GM19438 (cell line): ENCODE results near the gene PSORS1C2.

Experiments used
- ATAC-seq: cut with Tn5 transposase; IDR thresholded peaks from one replicate; pipeline ENCODE4 v1.9.1; 2021; ENCODE audit warnings: low read depth; ENCODE audit not compliant: unreplicated experiment

Gene PSORS1C2

GRCh38 chr6:31143148-31143547 is 4.3 kb upstream of the PSORS1C2 start:
- no peak for ATAC-seq

DNA sequence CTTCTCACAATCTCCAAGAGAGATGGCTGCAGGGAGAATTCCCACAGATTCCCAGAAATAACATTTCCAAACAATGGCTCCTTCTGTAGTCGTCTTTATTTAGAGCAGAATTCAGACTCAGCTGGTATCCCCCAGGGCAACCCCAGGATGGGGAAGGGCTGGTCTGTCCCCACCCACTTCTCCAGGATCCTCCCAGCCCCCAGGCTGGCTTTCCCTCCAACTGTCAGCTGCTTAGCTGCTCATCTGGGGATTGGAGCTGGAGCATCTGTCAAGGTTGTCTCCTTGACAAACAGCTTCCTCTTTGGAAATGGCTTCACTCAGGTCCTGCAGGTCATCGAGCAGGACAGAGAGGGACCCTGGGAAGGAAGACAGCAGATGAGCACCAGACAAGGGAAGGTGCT is 3.5 kb upstream of the PSORS1C2 start:
- ATAC-seq = no peak

DNA sequence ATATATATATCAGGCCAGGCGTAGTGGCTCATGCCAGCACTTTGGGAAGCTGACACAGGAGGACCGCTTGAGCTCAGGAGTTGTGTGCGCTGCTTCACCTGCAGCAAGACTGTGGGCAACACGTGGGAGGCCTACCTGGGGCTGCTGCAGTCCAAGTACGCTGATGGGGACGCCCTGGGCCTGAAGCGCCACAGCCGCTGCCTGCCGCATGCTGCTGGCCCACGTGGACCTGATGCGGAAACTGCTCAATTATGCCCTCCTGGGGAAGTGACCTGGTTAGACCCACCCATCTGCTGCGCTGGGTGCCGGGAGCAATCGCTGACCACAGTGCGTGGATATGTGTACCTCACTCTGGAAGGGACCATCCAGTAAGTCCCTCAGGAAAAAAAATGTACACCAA is 1.8 kb upstream of the PSORS1C2 start:
- ATAC-seq = no peak

DNA sequence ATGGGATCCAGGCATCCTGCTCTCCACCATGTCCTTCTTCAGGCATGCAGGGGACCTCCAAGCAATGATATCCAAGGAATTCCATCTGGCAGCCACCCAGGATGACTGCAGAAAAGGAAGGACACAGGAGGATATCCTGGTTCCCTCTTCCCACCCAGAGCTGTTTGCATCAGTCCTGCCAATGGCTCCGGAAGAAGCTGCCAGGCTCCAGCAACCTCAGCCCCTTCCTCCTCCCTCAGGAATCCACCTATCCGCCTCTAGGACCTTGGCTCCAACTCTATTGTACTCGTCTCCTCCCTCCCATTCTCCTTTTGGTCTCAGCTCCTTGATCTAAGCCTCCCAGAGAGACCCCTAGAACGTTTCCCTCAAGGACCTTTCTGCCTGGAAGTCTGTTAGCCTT is 733 bp upstream of the PSORS1C2 start:
- no peak for ATAC-seq

DNA sequence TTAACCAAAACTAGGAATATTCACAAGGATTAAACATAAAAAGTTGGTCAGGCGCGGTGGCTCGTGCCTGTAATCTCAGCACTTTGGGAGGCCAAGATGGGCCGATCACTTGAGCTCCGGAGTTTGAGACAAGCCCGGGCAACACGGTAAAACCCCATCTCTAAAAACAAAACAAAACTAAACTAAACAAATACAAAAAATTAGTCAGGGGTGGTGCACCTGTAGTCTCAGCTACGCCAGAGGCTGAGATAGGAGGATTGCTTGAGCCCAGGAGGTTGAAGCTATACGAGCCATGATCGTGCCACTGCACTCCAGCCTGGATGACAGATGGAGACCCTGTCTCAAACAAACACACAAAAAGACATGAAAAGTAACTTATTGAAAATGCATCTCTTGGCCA is 3.2 kb downstream of the PSORS1C2 start:
- ATAC-seq = no peak

GRCh38 chr6:31132806-31133205 is 6.1 kb downstream of the PSORS1C2 start:
- ATAC-seq = no peak

GRCh38 chr6:31131595-31131994 is 7.3 kb downstream of the PSORS1C2 start:
- no peak for ATAC-seq

GRCh38 chr6:31130751-31131150 is 8.1 kb downstream of the PSORS1C2 start:
- no peak for ATAC-seq

- no peak for ATAC-seq
These were observed 9.7 kb downstream of the PSORS1C2 start for GRCh38 chr6:31129130-31129529.

DNA sequence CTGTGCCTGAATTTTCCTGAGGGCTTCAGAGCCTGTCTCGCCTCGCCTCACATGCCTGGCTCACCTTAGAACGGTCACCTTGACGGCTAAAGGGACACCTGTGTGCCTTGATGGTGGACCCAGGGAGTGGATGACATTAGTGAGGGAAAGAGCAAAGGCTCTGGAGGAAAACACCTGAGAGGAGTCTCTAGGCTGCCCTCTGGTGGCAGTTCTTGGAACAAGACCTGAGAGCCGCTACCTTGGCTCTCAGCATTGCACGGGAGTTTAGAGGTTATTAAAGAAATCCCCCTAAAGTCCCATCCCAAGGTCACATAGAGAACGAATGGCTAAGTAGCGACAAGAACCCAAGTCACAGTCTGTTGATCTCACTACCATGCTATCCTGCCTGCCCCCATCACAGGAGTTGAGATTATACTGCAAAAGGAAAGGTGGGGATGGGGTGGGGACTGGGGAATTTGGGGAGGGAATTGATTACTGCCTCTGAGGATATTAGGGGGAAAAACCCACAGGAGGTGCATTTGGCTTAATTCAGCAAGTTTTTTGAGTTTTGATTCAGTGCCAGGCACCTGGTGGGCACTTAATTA is 10.7 kb downstream of the PSORS1C2 start:
- no peak for ATAC-seq

DNA sequence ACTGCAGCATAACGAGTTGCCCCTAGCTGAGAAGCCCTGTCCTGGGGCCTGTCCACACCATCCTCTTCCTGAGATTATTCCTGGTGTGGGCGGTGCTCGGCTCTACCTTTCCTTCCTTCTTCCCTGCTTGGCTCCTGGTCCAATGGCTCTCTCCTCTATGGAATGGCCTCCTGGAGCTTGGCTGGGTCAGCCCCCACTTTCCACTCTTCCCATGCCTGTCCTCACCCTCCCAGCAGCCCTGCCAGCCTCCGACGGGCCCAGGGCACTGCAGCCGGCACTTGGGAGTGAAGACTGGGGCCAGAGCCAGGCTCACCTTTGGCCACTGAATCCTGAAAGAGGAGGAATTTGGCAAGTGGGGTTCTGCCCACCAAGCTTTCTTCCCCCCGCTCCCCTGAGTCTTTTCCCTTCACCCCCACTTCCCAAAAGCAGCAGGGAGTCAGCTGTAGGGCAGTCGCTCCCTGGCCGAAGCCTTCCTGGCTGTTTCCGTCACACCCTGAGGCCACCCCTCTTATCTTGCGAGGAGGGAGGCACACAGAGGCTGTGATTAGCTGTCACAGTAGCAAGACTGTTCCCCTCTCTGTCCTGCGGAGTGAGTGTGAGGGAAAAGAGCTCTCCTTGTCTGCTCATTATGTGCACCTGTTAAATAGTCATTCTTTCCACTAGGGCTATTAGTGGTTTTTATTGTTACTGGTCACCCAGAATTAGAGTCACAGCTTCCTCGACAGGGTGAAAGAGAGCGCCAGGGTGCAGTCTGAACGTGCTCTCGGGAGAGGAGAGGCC is 12.3 kb downstream of the PSORS1C2 start:
- no peak for ATAC-seq

- ATAC-seq = no peak
These were observed 13.1 kb downstream of the PSORS1C2 start for GRCh38 chr6:31125586-31126363.

GRCh38 chr6:31125162-31125561 is 13.7 kb downstream of the PSORS1C2 start:
- ATAC-seq = no peak

GRCh38 chr6:31122791-31123706 is 15.8 kb downstream of the PSORS1C2 start:
- ATAC-seq = no peak

GRCh38 chr6:31121131-31121790 is 17.6 kb downstream of the PSORS1C2 start:
- ATAC-seq = no peak

- no peak for ATAC-seq
These were observed 18.5 kb downstream of the PSORS1C2 start, which contains the start of gene CDSN for GRCh38 chr6:31120151-31120915. Gene CDSN, minus strand, starts transcription at chr6:31120446. Its CDS starts 27 bp downstream, at chr6:31120419.

- ATAC-seq = no peak
These were observed 20.7 kb downstream of the PSORS1C2 start for GRCh38 chr6:31118178-31118577.

- no peak for ATAC-seq
These were observed 22.0 kb downstream of the PSORS1C2 start for GRCh38 chr6:31116661-31117385.
